ENCODE data around the gene PDE3A.

GRCh38 chr12:20452496-20453010 lies 84.2 kb downstream of the PDE3A start:
- TF ChIP-seq SIN3A (IDR thresholded peaks at IDR 0.05; ENCODE audit: low read depth, low read length) (no peak), CTCF (IDR thresholded peaks at IDR 0.05 in 2 of 3, conservative IDR thresholded peaks at IDR 0.05 in 1 of 3; ENCODE audit: control insufficient read depth in 2 of 3, extremely low read depth in 1 of 3, insufficient read depth in 1 of 3, low read depth in 3 of 3, low read length in 3 of 3) (no peak)
